ENCODE measurements around the gene DHX30.
"Not testable (repeated sequence)": the region's sequence is repeated elsewhere in the genome, so short reads cannot be mapped to it uniquely, and the experiment has no call there.

DHX30 gene

DNA sequence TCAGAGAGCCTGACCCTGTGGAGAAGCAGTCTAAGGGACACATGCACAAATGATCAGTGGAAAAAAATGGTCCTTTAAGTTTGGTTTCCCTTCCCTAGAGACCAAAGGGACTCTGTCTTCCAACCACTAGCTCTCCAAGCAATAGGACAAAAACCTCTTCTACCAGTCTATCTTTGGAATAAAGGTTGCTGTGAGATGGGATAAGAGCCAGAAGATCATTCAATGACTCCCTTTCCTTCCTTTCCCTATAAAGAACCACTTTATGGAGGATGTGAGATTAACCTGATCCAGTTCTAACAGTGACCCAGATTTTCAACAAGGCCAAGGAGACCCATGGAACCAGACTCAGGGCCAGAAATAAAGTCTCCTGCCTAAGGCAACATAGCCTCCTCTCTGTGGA lies 74.8 kb downstream of the DHX30 start:
- no peak for DNase-seq (ENCODE audit: low read depth, low spot score)

DNA sequence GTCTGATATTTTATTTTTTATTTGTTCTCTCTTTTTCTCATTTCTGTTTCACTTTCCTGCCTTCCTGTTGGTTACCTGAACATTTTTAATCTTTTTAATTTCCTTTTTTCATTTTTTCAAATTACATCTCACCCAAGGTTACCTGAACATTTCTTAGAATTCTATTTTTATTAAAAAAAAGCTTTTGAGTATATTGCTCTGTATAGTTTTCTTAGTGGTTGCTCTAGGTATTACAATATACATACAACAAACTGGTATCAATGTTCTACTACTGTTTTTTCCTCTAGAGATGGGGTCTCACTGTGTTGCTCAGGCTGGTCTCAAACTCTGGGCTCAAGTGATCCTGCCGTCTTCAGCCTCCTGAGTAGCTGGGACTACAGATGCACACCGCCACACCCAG lies 79.4 kb downstream of the DHX30 start:
- no peak for DNase-seq (ENCODE audit: low read depth, low spot score)

DNA sequence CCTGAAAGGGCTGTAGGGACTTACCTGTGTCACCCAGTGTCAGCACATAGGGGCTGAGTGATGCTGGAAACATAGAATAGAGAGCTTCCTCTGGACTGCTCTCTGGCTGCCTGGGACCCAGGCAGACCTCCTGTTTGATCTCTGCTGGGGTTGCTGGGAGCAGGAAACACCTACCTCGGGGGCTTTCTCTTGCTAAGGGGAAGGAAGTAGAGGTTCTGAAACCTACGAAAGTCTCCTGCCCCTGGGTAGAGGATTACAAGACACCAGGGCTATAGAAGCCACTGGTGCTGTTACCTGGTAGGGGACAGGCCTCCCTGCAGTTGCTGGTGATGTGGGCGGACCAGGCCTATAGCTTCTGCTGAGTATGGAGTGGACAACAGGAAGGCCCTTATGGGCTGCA lies 81.7 kb downstream of the DHX30 start:
- no peak for DNase-seq (ENCODE audit: low read depth, low spot score)

DNA sequence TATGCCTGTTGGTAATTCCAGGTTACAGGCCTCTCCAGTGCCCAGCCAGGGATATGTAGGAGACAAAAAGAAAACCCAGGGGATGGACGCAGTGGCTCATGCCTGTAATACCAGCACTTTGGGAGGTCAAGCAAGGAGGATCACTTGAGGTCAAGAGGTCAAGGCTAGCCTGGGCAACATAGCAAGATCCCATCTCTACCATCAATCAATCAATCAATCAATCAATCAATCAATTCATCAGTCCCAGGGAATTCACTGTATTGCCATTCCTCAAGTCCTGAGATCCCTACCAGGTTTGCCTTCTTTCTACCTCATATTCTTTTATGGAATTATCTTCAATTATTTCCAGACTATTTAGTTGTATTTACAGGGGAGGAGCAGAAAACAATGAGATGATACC lies 82.2 kb downstream of the DHX30 start:
- DNase-seq (ENCODE audit: low read depth, low spot score) = no peak

DNA sequence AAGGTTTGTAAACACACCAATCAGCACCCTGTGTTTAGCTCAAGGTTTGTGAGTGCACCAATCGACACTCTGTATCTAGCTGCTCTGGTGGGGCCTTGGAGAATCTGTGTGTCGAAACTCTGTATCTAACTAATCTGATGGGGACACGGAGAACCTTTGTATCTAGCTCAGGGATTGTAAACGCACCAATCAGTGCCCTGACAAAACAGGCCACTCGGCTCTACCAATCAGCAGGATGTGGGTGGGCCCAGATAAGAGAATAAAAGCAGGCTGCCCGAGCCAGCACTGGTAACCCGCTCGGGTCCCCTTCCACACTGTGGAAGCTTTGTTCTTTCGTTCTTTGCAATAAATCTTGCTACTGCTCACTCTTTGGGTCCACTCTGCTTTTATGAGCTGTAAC lies 85.1 kb downstream of the DHX30 start:
- DNase-seq (ENCODE audit: low read depth, low spot score) = not testable (repeated sequence)

DNA sequence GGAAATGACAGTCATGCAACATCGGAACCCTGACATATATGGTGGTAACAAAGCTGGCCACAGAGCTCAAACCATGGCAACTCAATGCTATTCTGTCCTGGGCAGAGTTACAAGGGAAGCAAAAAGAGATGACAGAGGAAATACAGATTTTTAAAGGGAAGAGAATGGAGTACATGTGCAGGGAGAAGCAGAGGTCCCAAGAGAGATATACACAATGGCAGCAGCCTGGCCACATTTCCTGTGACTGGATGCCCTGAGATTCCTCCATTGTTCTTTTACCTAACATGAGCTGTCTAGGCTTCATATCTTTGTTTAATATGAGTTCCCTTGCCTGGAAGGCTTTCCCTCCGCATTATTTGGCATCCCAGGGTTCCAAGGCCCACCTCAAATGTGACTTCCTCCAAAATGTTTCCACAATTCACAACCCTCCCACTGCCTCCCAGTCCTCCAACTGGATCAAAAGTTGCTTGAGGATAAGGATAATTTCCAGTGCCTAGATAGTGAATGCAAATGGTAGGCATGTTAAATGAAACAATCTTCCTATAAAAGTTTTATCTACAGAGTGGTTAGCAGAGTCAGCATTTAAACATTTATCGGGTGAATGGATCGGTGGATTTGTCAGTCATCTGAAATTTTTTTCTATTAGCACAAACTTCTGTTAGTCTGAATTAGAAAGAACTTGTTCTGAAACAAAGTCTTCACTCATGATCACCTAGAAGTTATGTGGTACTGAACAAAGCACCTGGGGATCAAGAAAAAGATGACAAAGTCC lies 86.2 kb downstream of the DHX30 start:
- no peak for DNase-seq (ENCODE audit: low read depth, low spot score)

DNA sequence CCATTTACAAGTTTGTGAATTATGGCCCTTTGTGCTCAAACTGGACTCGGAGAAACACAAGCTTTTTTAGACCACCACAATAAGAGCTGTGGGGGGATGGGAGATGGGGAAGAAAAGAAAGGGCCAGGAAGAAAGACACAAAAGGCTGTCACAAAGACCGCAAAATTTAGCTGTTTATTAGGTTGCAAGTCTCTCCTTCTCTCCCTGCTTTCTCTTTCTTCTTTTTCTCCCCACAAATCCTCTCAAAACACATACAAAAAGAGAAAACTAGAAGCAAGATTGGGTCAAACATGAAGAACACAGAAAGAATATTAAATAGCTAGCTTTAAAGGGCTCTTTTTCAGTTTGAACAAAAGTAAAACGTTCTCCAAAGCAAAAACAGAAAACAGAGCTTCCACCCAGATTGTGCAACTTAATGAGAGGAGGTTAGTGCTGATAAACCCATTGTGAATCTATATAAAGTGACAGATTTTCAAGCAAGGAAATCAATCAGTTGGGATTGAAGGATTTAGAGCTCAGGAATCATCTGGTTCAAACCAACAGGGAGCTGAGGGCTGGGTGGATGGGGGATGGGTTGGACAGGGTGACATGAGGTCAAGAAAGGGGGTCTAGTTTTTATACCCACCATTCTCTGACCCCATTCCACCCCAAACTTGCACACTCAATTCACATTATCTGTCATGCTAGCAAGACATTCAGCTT lies 87.3 kb downstream of the DHX30 start:
- no peak for DNase-seq (ENCODE audit: low read depth, low spot score)

DNA sequence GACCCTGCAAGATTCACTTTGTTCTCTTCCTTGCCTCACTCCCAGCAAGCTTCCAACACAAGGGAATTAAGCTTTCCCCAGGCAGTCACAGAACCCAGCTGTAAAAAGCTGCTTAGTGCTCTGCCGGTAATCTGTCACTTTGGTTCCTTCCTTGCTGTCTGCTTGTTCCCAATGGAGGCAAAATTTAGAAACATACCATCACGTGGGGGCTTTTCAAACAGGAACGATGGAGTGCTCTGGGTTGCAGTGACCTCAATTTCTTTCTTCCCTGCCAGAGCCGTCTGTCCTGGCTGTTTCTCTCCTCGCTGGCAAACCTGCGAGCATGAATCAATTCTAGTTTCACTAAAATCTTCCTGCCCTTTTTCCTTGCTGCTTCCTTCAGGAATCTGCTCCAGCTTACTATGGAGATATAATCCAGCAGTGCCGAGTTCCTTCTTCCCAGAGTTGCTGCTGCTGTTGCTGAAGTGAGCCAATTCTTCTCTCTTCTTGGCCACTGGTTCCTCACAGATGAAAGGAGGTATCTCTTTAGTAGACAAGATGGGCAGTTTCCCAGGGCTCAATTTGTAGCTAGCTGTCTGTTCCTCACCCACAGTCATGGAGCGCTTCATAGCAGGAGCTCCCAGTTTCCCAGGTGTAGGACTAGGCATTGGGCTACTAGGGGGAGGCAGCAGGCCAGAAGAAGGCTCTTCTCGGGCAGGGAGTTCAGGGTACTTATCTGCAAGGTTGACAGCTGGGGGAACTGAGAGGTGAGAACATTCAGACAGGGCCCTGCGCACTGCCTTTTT lies 88.1 kb downstream of the DHX30 start:
- DNase-seq (ENCODE audit: low read depth, low spot score) = no peak

DNA sequence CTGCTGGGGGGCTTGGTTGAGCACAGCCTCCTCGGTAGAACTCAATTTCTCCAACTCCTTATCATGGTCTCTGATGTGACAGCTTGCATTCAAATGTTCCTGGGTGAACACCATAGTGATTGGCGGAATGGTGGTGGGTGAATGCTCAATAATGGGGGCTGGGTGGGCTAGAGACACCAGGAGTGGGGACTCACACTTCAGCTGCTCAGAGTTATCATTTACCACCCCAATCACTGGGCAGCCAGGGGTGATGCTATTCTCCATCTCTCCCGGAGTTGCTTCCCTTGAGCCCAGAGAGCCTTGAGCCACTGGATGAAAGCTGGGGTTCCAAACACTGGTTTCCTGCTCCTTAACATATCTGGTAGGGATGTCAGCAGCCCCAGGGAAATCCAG lies 88.7 kb downstream of the DHX30 start:
- no peak for DNase-seq (ENCODE audit: low read depth, low spot score)

DNA sequence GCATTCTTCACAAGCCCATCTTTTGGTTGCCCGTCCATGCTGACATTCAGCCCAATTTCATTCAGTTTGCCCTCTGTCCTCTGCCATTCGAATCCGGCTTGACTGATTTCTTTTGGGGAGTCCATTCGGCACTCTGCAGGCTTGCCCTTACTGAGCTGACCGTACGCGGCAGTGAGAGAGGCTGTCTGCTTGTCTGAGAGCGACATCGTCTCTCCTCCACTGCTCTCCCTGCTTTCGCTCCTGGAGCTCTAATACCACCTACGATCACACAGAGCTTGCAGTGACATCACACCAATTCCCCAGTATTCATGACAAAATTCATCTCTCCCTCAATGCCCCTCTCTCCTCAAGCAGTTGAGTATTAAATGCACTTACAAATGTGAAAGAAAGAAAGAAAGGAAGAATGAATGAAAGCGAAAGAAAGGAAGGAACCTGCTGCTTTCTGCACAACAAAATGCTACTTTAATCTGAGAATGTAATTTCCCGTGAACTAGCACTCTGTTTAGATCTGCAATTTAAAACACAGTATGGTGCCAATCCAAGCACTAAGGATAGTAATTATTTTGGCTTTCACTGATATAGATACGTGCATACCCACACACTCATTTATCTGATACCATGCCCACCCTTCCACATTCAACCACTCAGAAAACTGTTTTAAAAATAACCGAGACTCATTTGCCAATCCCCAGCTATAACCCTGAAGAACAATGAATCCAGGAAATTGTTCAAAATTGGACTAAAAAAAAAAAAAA lies 89.5 kb downstream of the DHX30 start:
- DNase-seq (ENCODE audit: low read depth, low spot score) = no peak

DNA sequence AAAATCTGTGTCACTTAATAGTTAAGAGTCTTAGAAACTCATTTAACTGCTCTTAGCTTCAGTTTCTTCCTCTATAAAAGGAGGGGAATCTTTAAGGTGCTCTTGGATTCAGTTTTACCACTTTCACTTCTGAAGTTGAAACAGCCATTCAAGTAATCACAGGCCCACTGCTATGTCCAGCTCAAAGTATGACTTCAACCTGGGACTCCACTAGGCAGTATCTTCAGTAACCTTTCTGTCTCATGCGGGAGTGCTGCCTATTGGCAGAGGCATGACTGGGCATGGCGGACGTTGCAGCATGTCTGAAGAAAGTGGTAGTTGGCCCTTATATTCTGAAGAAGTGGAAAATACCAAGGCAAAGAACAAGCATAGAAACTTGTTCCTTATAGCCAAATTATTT lies 92.3 kb downstream of the DHX30 start:
- no peak for DNase-seq (ENCODE audit: low read depth, low spot score)

DNA sequence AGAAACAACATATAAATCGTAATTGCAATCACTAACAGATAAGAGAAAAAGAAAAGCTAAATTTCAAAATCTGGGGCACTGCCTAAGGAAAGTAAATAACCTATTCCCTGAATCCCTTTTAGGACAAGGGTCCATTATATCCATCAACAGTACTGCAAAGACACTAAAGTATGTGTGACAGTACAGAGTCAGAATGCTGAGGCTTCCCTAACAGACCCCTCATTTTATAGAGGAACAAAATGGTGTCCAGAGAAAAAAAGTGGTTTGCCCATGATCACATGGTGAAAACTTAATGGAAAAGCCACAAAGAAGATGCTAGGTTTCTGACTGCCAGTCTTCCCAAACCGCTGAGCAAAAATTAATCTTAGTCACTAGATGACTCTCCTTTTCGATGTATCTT lies 93.8 kb downstream of the DHX30 start:
- DNase-seq (ENCODE audit: low read depth, low spot score) = no peak

DNA sequence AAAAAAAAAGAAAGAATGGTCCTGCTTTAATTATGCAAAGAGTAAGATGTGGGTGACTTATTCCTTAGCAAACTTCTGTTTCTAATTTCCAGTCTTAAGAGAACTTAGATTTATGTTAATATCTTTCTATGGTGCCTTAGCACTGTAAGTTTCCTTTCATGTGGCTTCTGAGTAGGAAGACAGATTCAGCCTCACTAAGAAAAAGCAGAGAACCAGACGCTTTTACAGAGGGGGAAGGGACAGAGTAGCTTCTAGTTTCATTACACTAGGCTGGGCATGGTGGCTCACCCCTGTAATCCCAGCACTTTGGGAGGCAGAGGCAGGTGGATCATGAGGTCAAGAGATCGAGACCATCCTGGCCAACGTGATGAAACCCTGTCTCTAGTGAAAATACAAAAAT lies 95.0 kb downstream of the DHX30 start:
- DNase-seq (ENCODE audit: low read depth, low spot score) = no peak

DNA sequence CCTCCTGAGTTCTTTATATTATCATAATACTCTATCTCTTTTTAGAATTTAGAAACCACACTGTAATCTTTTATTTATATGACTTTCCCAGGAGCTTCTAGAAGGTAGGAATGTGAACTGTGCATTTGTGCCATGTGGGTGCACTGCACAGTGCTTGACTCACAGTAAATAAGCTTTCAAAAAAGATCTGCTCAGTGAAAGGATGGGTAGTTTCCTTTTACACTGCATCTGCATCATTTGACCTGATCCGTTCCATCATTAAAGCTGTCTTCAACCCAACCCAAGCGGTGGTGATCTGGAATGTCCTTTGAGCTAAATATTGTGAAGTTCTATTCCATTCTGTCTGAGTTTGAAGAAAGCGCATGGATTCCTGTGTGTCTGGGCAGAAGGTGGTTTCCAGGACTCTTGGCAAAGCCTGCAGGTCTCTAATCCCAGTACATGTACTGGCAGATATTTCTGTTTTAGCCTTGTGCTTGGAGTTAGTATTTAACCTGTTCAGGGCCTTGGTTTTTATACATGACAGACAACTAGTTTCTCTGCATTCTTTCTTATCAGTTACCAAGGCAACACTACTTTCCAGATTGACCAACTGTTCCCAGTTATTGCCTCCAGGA lies 96.7 kb downstream of the DHX30 start:
- no peak for DNase-seq (ENCODE audit: low read depth, low spot score)
